GM21528 (cell line): ENCODE measurements around the gene SLC17A7.
A peak's percentile ranks its signal among the peaks of the same experiment; 100 is the strongest.
"Not testable (repeated sequence)": the region's sequence is repeated elsewhere in the genome, so short reads cannot be mapped to it uniquely, and the experiment has no call there.

Experiments used
- ATAC-seq: cut with Tn5 transposase; IDR thresholded peaks from one replicate; pipeline ENCODE4 v1.9.1; 2021; ENCODE audit warnings: mild to moderate bottlenecking, moderate library complexity; ENCODE audit not compliant: unreplicated experiment, low FRiP score

The SLC17A7 gene

DNA sequence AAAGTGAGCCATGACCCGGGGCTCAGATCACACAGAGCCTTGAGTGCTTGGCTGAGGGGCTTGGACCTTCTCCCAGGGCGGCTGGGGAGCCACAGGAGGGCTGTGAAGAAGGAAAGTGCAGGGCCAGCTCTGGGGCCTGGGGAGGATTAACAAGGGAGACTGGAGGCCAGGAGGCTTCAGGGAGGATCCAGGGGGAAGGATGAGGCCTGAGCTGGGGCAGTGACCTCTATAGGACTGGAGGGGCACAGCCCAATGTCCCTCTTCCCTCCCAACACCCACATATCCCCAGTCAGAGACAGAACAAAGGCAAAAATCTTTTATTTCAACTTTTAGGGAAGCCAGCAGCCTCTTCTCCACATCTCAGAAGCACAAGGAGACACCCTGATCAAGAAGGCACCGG lies 4.7 kb upstream of the SLC17A7 start:
- ATAC-seq: no peak

DNA sequence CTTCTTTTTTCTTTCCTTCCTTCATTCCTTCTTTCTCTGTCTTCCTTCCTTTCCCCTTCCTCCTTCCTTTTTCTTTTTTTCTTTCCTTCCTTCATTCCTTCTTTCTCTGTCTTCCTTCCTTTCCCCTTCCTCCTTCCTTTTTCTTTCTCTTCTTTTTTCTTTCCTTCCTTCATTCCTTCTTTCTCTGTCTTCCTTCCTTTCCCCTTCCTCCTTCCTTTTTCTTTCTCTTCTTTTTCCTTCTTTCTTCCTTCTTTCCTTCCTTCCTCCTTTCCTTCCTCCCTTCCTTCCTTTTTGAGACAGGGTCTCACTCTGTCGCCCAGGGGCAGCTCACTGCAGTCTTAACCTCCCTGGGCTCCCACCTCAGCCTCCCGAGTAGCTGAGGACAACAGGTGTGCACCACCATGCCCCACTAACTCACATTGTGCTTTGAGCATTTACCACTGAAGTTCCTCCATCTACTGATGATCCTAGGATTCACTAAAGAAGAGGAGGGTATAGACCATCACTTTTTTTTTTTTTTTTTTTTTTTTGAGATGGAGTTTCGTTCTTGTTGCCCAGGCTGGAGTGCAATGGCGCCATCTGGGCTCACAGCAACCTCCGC lies 2.9 kb upstream of the SLC17A7 start:
- not testable (repeated sequence) for ATAC-seq

DNA sequence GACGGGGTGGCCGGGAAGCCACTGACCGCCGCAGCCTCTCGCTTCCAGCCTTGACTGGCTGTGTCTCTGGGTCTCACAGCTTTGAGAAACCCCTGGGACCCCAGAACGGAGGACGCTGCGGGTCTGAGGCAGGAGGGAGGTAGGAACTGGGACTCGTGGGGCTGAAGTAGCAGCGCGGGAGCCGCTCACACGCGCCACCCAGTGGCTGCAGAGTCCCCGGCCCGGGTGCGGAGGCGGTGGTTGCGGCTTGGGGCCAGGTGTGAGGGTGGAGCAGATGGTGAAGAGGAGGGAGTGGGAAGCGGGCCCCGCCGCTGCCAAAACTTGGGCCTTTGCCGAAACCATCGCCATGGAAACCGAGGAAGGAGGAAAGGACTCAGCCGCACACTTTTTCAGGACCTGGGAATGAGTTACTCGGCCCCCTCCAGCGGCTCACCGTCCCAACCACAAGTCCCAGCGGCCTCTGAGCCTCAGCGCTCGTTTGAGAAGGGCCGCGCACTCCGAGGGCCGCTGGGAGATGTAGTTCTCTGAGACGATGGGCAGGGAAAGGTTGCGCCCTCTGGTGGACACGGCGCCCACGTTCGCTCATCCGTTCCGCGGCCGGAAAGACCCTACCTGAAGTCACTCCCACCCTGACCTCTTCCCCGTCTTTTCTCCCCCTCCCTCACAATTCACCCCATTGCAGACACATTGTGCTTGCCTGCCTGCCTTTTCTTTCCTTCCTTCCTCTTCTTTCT lies 2.2 kb upstream of the SLC17A7 start:
- ATAC-seq: peak; percentile 71

DNA sequence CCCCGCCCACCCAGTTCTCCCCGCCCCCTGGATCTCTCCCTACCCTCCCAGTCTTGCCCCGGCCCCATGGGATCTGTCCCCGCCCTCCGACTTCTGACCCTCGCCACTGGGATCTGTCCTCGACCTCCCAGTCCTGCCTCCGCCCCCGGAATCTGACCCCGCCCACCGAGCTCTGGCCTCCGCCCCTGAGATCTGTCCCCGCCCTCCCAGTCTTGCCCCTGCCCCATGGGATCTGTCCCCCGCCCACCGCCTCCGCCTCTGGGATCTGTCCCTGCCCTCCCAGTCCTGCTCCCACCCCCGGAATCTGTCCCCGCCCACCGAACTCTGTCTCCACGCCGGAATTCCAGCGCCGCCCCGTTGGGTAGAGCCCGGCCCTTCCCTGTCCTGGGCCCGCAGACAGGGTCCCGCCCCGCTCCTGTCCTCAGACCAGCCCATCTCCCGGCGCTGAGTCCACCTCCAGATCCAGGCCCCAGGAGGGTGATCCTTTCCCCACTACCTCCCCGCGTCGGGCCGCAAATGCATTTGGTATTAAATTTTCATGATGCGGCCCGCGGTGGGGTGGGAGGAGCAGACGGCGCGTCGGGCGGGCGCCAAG lies 1.5 kb upstream of the SLC17A7 start:
- ATAC-seq: no peak

DNA sequence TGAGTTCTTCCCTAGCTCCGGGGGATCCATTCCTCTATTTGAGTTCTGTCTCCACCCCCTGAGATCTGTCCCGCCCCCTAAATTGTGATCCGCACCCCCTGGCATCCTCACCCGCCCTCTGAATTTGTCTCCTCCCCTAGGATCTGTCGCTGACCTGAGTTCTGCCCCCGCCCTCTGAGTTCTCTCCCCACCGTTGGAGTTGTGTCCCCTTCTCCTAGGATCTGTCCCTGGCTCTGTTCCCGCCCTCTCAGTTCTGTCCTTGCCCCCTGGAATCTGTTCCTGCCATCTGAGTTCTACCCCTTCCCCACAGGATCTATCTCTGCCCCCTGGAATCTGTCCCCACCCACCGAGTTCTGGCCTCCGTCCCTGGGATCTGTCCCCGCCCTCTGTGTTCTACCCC lies 1.0 kb upstream of the SLC17A7 start:
- no peak for ATAC-seq

DNA sequence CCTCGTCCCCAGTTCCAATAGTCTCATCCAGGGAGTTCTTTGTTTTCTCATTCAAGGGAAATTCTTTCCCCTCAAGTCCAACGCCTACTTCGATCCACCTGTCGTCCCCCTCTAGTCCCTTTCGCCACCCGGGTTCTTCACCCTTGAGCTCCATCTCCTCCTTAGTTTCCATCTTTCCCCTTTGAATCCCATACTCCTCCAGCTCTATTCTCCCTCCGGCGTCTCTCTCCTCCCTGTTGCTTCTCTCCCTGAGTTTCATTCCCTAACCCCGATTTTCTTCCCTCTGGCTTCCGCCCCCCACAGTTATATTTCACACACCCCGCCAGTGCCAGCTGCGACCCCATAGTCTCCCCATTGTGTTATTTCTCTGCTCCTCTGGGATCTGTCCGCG lies 628 bp upstream of the SLC17A7 start:
- no peak for ATAC-seq

DNA sequence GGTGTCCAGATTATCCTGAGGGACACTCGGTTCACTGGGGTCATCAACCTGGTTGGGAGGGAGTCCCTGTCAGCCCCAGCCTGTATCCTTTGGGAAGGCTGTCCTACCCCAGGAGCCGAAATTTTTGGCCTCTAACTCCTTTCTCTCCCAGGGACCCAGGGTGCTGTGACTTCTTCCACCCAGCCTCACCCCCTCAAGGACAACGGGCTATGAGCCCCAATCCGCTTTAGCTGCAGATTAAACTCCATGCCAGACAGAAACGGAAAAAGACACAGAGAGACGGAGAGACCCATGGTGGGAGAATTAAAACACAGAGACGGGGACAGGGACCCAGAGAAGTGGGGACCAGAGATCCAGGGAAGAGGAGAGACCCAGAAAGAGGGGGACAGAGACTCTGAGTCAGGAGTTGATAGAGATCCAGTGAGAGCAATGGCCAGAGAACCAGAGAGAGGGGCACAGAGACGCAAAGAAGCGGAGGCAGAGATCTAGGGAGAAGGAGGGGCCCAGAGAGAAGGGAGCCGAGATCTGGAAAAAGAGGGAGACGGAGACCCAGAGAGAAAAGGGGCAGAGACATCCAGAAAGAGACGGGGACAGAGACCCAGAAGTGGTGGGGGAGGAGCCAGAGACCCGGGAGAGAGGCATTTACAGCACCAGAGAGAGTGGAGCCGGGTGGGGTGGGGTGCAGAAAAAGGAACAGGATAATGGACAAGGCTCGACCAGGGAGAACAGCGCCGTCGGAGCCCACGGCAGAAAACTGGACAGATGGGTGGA lies 703 bp downstream of the SLC17A7 start:
- ATAC-seq: no peak

DNA sequence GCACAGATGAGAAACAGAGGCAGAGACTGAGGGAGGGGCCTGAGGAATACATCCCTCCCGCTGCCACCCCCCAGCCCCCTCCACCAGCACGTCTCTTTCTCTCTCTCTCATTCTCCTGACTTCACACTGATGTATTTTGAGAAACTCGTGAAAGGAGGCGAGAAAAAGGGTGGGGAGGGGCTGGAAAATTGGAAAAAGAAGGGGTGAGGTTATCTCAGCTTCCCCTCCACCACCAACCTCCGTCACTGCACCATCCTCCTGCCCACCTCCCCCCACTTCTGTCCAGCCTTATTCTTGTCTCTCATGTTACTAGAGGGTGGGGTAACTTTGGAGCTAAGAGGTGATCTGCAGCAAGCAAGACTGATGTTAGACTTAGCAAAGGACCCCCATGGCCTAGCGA lies 1.5 kb downstream of the SLC17A7 start:
- ATAC-seq: no peak

DNA sequence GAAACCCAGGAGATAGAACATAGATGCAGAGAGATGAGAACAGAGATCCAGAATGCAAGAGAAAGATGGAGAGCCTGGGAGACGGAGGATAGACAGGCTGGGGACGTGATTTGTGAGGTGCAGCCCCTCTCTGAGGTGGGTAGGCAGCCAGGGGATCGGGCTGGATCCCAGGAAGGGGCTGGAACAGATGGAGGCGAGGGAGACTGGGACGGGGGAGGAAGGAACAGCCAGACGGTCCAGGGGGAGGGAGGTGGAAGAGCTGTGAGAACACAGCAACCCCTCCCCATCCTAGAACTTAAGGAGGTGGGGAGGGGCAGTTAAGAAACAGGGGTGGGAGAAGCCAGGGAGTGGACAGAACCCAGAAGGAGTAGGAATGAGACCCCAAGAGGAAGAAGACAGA lies 3.1 kb downstream of the SLC17A7 start:
- ATAC-seq: no peak

DNA sequence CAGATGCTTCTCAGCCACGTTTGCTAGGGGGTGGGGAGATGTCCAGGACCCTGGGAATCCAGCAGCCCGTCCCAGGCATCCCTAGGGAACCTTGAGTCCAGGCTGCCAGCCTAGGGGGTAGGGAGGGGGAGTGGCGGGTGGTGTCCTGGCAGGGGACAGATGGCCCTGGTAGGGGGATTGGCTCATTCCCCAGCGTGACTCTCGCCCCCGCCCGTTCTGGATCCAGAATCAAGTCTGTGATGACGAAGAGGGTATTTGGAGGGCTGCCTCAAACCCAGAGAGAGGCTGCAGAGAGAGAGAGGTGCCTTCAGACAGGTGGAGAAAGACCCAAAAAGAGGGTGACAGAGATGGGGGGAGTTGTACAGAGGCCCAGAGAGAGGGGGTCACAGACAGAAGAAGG lies 4.1 kb downstream of the SLC17A7 start:
- no peak for ATAC-seq

DNA sequence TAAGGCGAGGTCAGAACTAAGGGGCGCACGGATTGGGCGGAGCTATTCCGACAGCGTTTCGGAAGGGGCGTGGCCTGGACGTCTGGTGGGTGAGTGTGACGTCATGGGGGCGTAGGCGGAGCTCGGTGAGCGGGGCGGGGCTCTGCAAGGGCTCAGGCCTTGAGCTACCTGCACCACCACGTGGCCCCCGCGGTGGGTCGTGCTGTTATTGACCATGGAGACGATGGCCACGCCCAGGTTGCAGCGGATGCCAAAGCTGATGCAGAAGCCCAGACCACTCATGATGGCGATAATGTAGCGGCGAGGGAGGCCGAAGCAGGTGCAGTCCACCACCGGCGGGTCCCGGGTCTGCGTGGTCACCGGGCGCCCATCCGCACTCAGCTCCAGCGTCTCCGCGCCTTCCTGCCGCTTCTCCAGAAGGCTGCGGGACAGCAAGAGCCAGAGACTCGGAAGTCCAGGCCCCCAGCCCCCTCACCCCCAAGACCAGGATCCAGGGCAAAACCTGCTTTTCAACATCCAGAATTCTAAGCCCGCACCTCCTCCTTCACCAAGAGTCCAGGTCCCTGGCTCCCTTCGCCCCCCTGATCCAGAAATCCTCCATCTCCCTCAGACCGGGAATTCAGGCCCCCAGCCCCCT lies 4.8 kb downstream of the SLC17A7 start:
- ATAC-seq: no peak

DNA sequence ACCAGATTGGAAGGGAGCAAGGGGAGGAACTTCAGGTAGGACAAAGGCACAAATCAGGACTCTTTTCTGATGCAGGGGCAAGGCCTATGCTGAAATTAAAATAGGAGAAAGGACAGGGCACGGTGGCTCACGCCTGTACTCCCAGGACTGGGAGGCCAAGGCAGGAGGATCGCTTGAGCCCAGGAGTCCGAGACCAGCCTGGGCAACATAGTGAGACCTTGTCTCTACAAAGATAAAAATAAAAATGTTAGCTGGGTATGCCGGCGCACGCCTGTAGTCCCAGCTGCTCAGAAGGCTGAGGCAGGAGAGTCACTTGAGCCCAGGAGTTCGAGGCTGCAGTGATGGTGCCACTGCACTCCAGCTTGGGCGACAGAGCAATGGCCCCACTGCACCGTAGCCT lies 5.7 kb downstream of the SLC17A7 start:
- ATAC-seq: no peak

DNA sequence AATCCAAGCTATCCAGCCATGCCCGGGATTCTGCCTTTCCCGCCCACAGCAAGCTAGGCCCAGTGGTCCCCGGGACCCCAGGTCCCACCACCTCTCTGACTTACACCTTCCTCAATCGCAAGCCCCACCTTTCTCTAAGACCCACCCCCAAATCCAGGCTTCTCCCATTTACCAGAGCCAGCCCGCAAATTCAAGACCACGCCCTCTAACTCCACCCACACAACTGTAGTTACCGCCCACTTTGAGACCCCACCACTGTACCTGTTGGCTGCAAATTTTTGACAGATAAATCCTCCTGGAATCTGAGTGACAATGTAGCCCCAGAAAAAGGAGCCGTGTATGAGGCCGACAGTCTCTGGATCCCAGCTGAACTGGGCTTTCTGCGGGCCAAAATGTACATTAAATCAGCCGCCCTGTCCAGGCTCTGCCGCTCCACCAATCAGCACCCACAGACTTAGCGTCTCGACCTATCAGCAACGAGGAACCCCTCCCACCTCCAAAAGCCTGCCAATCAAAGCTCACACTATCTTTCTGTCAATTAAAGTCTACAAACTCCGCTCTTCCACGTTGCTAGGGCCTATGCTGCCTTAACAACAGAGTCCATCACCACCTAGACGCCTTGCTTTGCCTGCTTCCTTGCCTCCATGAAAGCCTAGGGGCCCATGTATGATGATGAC lies 6.3 kb downstream of the SLC17A7 start:
- ATAC-seq: no peak

DNA sequence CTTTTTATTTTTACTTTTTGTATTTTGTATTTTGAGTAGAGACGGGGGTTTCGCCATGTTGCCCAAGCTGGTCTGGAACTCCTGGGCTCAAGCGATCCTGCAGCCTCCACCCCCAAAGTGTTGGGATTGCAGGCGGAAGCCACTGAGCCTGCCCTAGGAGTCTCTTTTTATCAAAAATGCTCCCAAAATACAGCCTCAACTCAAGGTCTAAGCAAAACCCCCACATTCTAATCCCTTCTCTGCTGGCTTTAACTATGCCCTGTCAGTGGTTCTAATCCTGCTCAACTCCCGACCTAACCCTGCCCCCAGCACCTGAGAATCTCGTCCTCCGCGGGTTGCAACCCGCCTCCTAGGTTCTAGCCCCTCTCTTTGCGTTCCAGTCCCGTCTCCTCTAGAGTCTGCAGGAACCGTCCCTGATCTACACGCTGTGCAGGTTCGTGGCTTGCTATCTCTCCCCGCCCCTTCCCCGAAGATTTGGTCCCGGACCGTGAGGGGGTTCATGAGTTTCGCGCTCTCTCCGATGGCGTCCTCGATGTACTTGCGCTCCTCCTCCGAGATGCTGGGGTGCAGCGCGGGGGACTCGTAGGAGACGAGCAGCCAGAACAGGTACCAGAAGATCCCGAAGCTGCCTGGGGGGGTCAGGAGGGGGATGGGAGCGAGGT lies 8.0 kb downstream of the SLC17A7 start:
- no peak for ATAC-seq

DNA sequence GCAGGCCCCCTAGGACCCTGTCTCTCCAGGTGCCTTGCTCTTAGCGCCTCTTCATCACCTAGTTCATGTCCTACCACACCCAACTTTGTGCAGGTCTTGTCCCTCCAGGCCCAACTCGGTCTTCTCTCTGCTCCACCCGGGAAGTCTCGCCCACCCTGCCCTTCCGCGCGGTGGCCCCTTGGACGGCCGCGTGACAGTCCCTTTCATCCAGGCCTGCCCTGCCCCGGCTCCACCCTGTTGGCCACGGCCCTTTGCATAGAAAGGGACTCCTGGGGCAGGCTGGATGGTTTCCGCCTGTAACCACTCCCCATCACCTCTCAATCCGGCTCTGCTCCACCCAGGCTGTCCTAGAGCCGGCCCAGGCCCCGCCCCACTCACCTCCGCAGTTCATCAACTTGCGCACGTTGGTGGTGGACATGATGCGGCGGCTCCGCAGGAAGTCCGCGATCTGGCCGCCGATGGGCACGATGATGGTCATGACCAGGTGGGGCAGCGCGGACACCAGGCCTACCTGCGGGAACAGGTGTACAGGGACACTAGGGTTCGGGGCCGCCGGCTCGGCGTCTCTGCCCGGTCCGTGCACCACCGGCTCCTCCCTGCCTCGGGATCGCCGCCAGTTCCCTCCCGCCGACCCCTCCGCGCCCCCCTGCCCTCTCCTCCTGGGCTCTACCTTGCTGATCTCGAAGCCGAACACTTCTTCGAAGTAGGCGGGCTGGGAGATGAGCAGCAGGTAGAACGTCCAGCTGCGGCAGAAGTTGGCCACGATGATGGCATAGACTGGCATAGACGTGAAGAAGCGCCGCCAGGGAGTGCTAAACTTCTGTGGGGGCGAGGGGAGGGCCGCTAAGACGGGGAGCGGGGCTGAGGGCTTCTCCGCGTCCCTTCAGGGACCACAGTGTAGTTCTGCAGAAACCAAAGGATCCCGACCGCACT lies 8.9 kb downstream of the SLC17A7 start:
- no peak for ATAC-seq

DNA sequence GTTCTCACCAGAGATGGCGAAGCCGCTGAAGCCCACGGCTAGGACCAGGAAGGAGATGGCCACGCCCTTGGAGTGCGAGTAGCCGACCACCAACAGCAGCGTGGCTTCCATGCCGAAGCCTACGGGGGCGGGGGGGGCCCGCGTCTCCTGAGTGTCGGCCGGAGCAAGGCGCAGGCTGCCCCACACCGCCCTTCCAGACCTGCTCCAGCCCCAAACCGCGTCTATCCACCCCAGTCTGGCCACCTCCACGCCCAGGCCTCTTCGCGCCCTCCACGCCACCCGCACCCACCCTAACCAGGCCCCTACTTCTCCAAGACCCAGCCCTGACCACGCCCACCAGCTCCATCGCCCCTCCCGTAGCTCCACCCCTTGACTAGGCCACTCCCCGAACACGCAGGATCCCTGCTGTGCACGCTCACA lies 10.0 kb downstream of the SLC17A7 start:
- no peak for ATAC-seq

DNA sequence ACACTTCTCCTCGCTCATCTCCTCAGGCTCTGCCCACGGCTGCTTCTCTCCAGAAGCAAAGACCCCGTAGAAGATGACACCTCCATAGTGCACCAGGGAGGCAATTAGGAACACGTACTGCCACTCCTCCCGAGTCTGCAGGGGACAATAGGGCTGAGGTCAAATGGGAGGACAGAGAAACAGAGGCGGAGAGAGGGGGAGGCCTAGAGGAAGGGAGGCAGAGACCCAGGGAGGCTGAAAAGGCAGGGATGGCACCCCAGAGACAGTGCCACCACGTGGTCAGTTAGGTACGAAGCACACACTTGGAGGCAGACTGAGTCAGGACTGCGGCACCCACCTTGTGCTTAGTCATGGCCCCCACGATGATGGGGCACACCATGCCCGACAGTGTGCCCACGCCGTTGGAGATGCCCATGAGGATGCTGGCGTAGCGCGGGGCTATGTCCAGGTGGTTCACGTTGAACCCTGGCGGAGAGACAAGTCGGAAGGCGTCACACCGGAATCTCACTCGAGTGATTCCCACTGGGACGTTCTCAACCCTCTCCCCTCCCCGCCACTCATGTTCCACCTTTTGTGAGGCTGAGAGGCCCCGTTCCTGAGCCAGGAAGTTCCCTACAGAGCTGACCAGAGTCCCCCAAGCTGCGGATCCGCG lies 10.5 kb downstream of the SLC17A7 start:
- no peak for ATAC-seq

DNA sequence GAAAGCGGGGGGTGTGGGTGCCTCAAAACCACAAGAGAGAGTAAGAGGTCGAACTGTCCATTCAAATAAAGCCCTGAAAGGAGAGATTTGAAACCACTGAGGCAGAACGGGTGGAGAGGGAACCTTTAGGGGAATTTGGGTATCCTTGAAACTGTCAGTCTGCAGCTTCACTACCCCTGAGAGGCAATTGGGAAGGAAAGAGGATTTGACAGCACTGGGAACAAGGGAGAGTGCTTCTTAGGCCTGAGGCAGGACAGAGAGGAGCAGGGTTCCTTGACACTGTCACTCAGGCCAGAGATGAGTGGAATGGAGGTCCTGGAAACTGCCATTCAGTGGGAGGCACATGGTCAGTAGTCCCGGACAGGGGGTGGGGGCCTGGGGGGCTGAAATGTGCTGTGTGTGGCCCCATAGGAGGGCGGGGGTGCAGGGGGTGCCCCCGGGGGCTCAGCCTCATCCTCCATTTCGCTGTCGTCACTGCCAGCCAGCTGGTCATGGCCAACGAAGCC lies 11.1 kb downstream of the SLC17A7 start:
- no peak for ATAC-seq
